Parietal lobe (tissue), 1 donor: ENCODE measurements around the gene PVALB. TPM values are rescaled to one million over a fixed set of nuclear protein-coding genes. Genes with fewer than 3 reads are reported as not detected.

Experiments used
- total RNA-seq: library from RNA; depleted of rRNA; stranded (reverse); fragments of >200 nt; gene quantifications from one replicate; pipeline ENCODE4 v1.2.3, GENCODE V29; 2014

The PVALB gene
- total RNA-seq, result not detected

GRCh38 chr22:36816636-36817524, at the start of gene PVALB:
Gene PVALB (minus strand): TSS chr22:36817035. CDS start chr22:36817005, 30 bp downstream.

GRCh38 chr22:36860821-36861659, 44.2 kb upstream of the PVALB start, which contains the start of gene NCF4:
Gene NCF4 (plus strand): TSS chr22:36861006. CDS start chr22:36861172, 166 bp downstream.

GRCh38 chr22:36775964-36776669, 40.7 kb downstream of the PVALB start, which contains the start of gene IFT27:
Gene IFT27 (minus strand): TSS chr22:36776119. CDS start chr22:36775707, 412 bp downstream.

Other genes starting within 250 kb of the PVALB start
- 3.8 TPM for gene CACNG2, start 113.3 kb downstream of the PVALB start, total RNA-seq
- 26.3 TPM for gene IFT27, start 40.9 kb downstream of the PVALB start, total RNA-seq
- not detected for gene NCF4, start 44.0 kb upstream of the PVALB start, total RNA-seq
- 0.31 TPM for gene CSF2RB, start 96.6 kb upstream of the PVALB start, total RNA-seq
- gene TST, start 202.4 kb upstream of the PVALB start, total RNA-seq, result 5.0 TPM
- 24.1 TPM for gene MPST, start 202.7 kb upstream of the PVALB start, total RNA-seq
- gene KCTD17, start 234.7 kb upstream of the PVALB start, total RNA-seq, result 28.8 TPM